Thymus (tissue), 11 donors: ENCODE measurements around the gene CDC42EP1. TPM values are rescaled to one million over a fixed set of nuclear protein-coding genes. Genes with fewer than 3 reads are reported as not detected.

Source experiments
- DNase-seq, 9 donors: peaks; one replicate each; pipeline ENCODE4 v3.0.0-alpha.2; 2013; ENCODE audit warnings: low spot score in 9 of 9, low read depth in 6 of 9, missing footprints in 1 of 9
- H3K27ac ChIP-seq, 2 donors: one replicate each; pipeline ENCODE4 v1.5.1; 2013; ENCODE audit warnings: control low read depth in 1 of 2, low read depth in 1 of 2, low read length in 1 of 2, mild to moderate bottlenecking in 1 of 2, moderate library complexity in 1 of 2
- H3K27me3 ChIP-seq, 2 donors: one replicate each; pipeline ENCODE4 v1.5.1; 2013; ENCODE audit warnings: low read length in 1 of 2; ENCODE audit not compliant: control insufficient read depth in 2 of 2, insufficient read depth in 1 of 2
- H3K36me3 ChIP-seq, 2 donors: one replicate each; pipeline ENCODE4 v1.5.1; 2013; ENCODE audit warnings: low read length in 1 of 2, mild to moderate bottlenecking in 1 of 2, moderate library complexity in 1 of 2; ENCODE audit not compliant: control insufficient read depth in 2 of 2, insufficient read depth in 2 of 2
- H3K4me1 ChIP-seq, 2 donors: one replicate each; pipeline ENCODE4 v1.5.1; 2013; ENCODE audit warnings: low read length in 2 of 2; ENCODE audit not compliant: control insufficient read depth in 2 of 2, insufficient read depth in 2 of 2
- H3K4me3 ChIP-seq, 2 donors: one replicate each; pipeline ENCODE4 v1.5.1; 2013; ENCODE audit warnings: low read length in 2 of 2, control low read depth in 1 of 2, mild to moderate bottlenecking in 1 of 2
- H3K9me3 ChIP-seq, 2 donors: one replicate each; pipeline ENCODE4 v1.5.1; 2013; ENCODE audit warnings: low read length in 1 of 2, mild to moderate bottlenecking in 1 of 2; ENCODE audit not compliant: control insufficient read depth in 2 of 2, insufficient read depth in 1 of 2
- WGBS: extraction: QIAGEN DNeasy Blood & Tissue Kit; methylation state at CpG from one replicate; pipeline ENCODE4 v1.1.7; 2013; 5-methylcytosine and 5-hydroxymethylcytosine counted together
- polyA plus RNA-seq: library from polyadenylated mRNA; stranded (reverse); fragments of 200-250 nt; gene quantifications from one replicate; pipeline ENCODE4 v1.2.3, GENCODE V29; 2013
- total RNA-seq: library from RNA; stranded (reverse); fragments of 120-200 nt; gene quantifications from one replicate; pipeline ENCODE4 v1.2.4, GENCODE V29; 2013
- donor health status: healthy.

Gene CDC42EP1
- total and polyA plus RNA-seq, 2 donors = 1.7 to 5.8 TPM

DNA sequence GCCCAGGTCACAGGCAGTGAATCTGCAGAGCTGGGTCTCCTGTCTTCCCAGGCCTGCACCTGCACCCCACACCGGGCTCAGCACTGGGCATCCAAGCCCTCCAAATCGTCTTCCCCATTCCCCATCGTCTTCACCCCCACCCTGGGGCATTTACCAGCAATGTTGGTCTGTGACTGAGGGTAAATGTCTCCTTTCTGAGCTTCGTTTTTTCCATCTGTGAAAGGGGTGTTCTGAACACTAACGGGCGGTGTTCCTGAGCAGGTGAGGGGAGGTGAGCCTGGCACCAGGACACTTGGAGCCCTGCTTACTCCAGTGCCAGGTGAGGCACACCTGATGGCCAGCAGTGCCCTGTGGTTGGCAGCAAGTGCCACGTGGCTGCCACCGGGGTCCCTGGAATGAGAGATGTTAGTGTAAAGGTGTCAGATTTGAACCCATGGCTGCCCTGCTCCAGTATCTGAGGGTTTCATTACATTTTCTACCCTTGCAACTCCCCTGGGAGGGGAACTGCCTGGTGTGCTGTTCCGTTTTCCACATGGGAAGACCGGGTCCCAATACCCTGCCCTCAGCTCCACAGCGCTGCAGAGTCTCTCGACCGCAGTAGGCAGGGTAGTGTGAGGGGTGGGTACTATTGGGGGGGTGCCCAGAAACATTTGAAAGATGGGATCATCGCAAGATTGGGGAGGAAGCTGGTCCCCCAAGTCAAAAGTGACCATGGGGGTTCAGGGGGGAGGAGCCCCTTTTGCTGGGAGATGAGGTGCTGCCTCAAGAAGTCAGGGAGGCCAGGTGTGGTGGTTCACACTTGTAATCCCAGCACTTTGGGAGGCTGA lies 2.0 kb downstream of the CDC42EP1 start:
- no peaks in the 10 kb centered on the region for H3K36me3 ChIP-seq
- no peak for DNase-seq
- H3K27ac ChIP-seq = no peak overlapping the region
- peaks cover 9 to 30% of the 10 kb centered on the region in 2 donors for H3K4me1 ChIP-seq
- 88% methylated on average over 14 of the region's 14 CpGs for WGBS
- H3K4me3 ChIP-seq = no peak overlapping the region
- H3K27me3 ChIP-seq = peaks cover 48 to 94% of the 10 kb centered on the region in 2 donors
- H3K9me3 ChIP-seq = peaks cover 2 to 5% of the 10 kb centered on the region in 2 donors

GRCh38 chr22:37563153-37564081 lies 3.1 kb downstream of the CDC42EP1 start:
- whole genome bisulfite sequencing = 84% methylated on average over 14 of the region's 14 CpGs
- Histone ChIP-seq H3K36me3 (no peaks in the 10 kb centered on the region), H3K9me3 (peaks cover 2 to 5% of the 10 kb centered on the region in 2 donors), H3K27ac (no peak overlapping the region), H3K4me3 (no peak overlapping the region), H3K4me1 (peaks cover 14 to 31% of the 10 kb centered on the region in 2 donors), H3K27me3 (peaks cover 47 to 88% of the 10 kb centered on the region in 2 donors)
- DNase-seq = no peak

GRCh38 chr22:37564111-37564711 lies 3.9 kb downstream of the CDC42EP1 start:
- H3K4me1 ChIP-seq = peaks cover 14 to 31% of the 10 kb centered on the region in 2 donors
- H3K4me3 ChIP-seq = no peak overlapping the region

DNA sequence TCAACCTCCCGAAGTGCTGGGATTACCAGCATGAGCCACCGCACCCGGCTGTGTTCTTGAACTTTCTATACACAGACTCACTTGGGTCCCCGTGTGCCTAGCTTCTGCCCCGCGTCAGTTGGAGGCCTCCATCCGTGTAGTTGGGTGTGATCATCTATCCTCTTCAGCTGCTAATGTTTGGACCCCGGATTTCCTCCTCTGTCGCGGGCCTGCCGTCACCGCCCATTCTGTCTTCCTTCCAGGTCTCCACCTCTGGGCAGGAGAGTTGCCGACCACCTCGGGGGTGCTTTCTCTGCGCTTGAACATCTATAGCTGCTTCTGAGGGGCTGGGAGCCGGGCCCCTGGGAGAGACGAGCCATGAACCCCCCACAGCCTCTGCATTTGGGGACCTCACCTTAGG lies 5.5 kb downstream of the CDC42EP1 start:
- Histone ChIP-seq H3K36me3 (no peaks in the 10 kb centered on the region), H3K4me3 (no peak overlapping the region), H3K27me3 (peaks cover 28 to 83% of the 10 kb centered on the region in 2 donors)

More at GRCh38 chr22:37564111-37564711, 3.9 kb downstream of the CDC42EP1 start:
- DNase-seq = no peak
- peaks cover 2 to 5% of the 10 kb centered on the region in 2 donors for H3K9me3 ChIP-seq
- H3K27me3 ChIP-seq = peaks cover 42 to 87% of the 10 kb centered on the region in 2 donors
- no peaks in the 10 kb centered on the region for H3K36me3 ChIP-seq
- H3K27ac ChIP-seq = no peak overlapping the region
- WGBS = 89% methylated on average over 7 of the region's 7 CpGs

GRCh38 chr22:37566329-37566837 lies 6.1 kb downstream of the CDC42EP1 start:
- WGBS = 7% methylated on average over 28 of the region's 28 CpGs
- Histone ChIP-seq H3K9me3 (peaks cover under 1 to 5% of the 10 kb centered on the region in 2 donors), H3K36me3 (no peaks in the 10 kb centered on the region), H3K27ac (no peak overlapping the region), H3K4me1 (peaks cover 14 to 26% of the 10 kb centered on the region in 2 donors), H3K27me3 (peaks cover 23 to 81% of the 10 kb centered on the region in 2 donors), H3K4me3 (no peak overlapping the region)
- no peak for DNase-seq

More for the DNA sequence above, 5.5 kb downstream of the CDC42EP1 start:
- DNase-seq = no peak
- Histone ChIP-seq H3K9me3 (peaks cover 2 to 5% of the 10 kb centered on the region in 2 donors), H3K4me1 (peaks cover 14 to 31% of the 10 kb centered on the region in 2 donors), H3K27ac (no peak overlapping the region)
- 43% methylated on average over 17 of the region's 17 CpGs for WGBS

GRCh38 chr22:37566903-37567798 lies 6.9 kb downstream of the CDC42EP1 start:
- 27% methylated on average over 16 of the region's 16 CpGs for WGBS
- no peak overlapping the region for H3K4me3 ChIP-seq

GRCh38 chr22:37568012-37568411 lies 7.7 kb downstream of the CDC42EP1 start:
- H3K4me3 ChIP-seq = no peak overlapping the region
- no peaks in the 10 kb centered on the region for H3K9me3 ChIP-seq

More at GRCh38 chr22:37566903-37567798, 6.9 kb downstream of the CDC42EP1 start:
- H3K4me1 ChIP-seq = peaks cover 14 to 20% of the 10 kb centered on the region in 2 donors
- H3K9me3 ChIP-seq = no peaks in the 10 kb centered on the region
- H3K36me3 ChIP-seq = no peaks in the 10 kb centered on the region
- peaks cover 16 to 75% of the 10 kb centered on the region in 2 donors for H3K27me3 ChIP-seq
- peak; percentile 44 to 88 (median 68) for DNase-seq
- H3K27ac ChIP-seq = no peak overlapping the region

More at GRCh38 chr22:37568012-37568411, 7.7 kb downstream of the CDC42EP1 start:
- Histone ChIP-seq H3K27me3 (peaks cover 8 to 66% of the 10 kb centered on the region in 2 donors), H3K27ac (no peak overlapping the region), H3K36me3 (no peaks in the 10 kb centered on the region), H3K4me1 (peaks cover 14 to 20% of the 10 kb centered on the region in 2 donors)
- WGBS = 95% methylated on average over 15 of the region's 15 CpGs
- no peak for DNase-seq
